Midbrain (tissue), 1 donor: Measurements from ENCODE around the gene ALDH3B1.
"Not testable (repeated sequence)": the region's sequence is repeated elsewhere in the genome, so short reads cannot be mapped to it uniquely, and the experiment has no call there.

Experiments used
- DNase-seq: peaks from one replicate; lab custom pipeline; 2025; lab: John Stamatoyannopoulos, UW

The ALDH3B1 gene

GRCh38 chr11:68010090-68011041, at the start of gene ALDH3B1:
Gene ALDH3B1 (plus strand): TSS chr11:68010327. CDS start chr11:68015298, 4,971 bp downstream.
- peak; percentile 82 for DNase-seq

- not testable (repeated sequence) for DNase-seq
Observed at GRCh38 chr11:67963217-67963616, 46.9 kb upstream of the ALDH3B1 start.

- DNase-seq: not testable (repeated sequence)
Observed at GRCh38 chr11:67963879-67964278, 46.2 kb upstream of the ALDH3B1 start.

GRCh38 chr11:67964746-67965145, 45.4 kb upstream of the ALDH3B1 start:
- DNase-seq: not testable (repeated sequence)

GRCh38 chr11:67965830-67966348, 44.2 kb upstream of the ALDH3B1 start:
- not testable (repeated sequence) for DNase-seq

- DNase-seq: not testable (repeated sequence)
Observed at GRCh38 chr11:67974746-67975145, 35.4 kb upstream of the ALDH3B1 start.

GRCh38 chr11:67978766-67979418, 31.2 kb upstream of the ALDH3B1 start:
- DNase-seq: not testable (repeated sequence)

- DNase-seq: not testable (repeated sequence)
Observed at GRCh38 chr11:67981226-67981625, 28.9 kb upstream of the ALDH3B1 start.

- DNase-seq: not testable (repeated sequence)
Observed at GRCh38 chr11:67982255-67982857, 27.8 kb upstream of the ALDH3B1 start.

GRCh38 chr11:67983951-67984350, 26.2 kb upstream of the ALDH3B1 start:
- DNase-seq: no peak

GRCh38 chr11:67985302-67985701, 24.8 kb upstream of the ALDH3B1 start:
- not testable (repeated sequence) for DNase-seq

- not testable (repeated sequence) for DNase-seq
Observed at GRCh38 chr11:67990546-67991346, 19.4 kb upstream of the ALDH3B1 start.

- not testable (repeated sequence) for DNase-seq
Observed at GRCh38 chr11:67991347-67992121, 18.6 kb upstream of the ALDH3B1 start.

- DNase-seq: not testable (repeated sequence)
Observed at GRCh38 chr11:67993821-67994220, 16.3 kb upstream of the ALDH3B1 start.

- not testable (repeated sequence) for DNase-seq
Observed at GRCh38 chr11:67994387-67994786, 15.7 kb upstream of the ALDH3B1 start.

- not testable (repeated sequence) for DNase-seq
Observed at GRCh38 chr11:67995129-67995528, 15.0 kb upstream of the ALDH3B1 start.

- DNase-seq: not testable (repeated sequence)
Observed at GRCh38 chr11:67995579-67995978, 14.5 kb upstream of the ALDH3B1 start.

GRCh38 chr11:67996051-67996450, 14.1 kb upstream of the ALDH3B1 start:
- no peak for DNase-seq

GRCh38 chr11:67996622-67997474, 13.3 kb upstream of the ALDH3B1 start:
- DNase-seq: no peak
